ENCODE measurements around the gene RARS1. TPM values are rescaled to one million over a fixed set of nuclear protein-coding genes. Genes with fewer than 3 reads are reported as not detected.

RARS1 gene
- 10 to 100 TPM; 63.2 to 66.2 TPM for total RNA-seq
- 10 to 100 TPM; 42.6 to 44.9 TPM for polyA plus RNA-seq
- long read RNA-seq, donor 1, transcript RARS-201 (15 exons, 2,146 nt): major isoform, 153 of 213 reads
- long read RNA-seq, donor 1, partial matches to known transcripts: 43 of 213 reads
- long read RNA-seq, donor 1, other reads (novel, unspliced or antisense): 13 of 213 reads
- long read RNA-seq, donor 2, transcript RARS-201 (15 exons, 2,146 nt): major isoform, 11 of 21 reads
- long read RNA-seq, donor 2, partial matches to known transcripts: 2 of 21 reads
- long read RNA-seq, donor 2, other reads (novel, unspliced or antisense): 7 of 21 reads

- peak; percentile 100 for ATAC-seq (ENCODE audit: low FRiP score)
- Histone ChIP-seq H3K36me3 (ENCODE audit: control insufficient read depth in 1 of 2, insufficient read depth in 2 of 2, low read length in 1 of 2) (peaks cover 1 to 4% of the 10 kb centered on the region in 2 donors), H3K27me3 (ENCODE audit: control insufficient read depth in 1 of 2, insufficient read depth in 2 of 2, low read length in 1 of 2) (peaks cover 0 to 3% of the 10 kb centered on the region in 2 donors), H3K4me1 (ENCODE audit: control insufficient read depth in 1 of 2, insufficient read depth in 2 of 2, low read length in 2 of 2) (no peaks in the 10 kb centered on the region), H3K4me3 (ENCODE audit: low read length in 2 of 2) (peak within 1 kb of the TSS; percentile 43 to 55), H3K9me3 (ENCODE audit: control insufficient read depth, low read length) (no peaks in the 10 kb centered on the region), H3K27ac (ENCODE audit: low read depth in 1 of 2, low read length in 2 of 2) (peak within 1 kb of the TSS in 1 of 2 donors; percentile 47)
- intact Hi-C loops (cut with DNase I): loop anchor here (5.0 to 10.0 kb wide), 3 partner anchors 88 to 222 kb away; partner anchors contain the start of gene PANK3 (in 2 of the 2)
- DNase-seq: peak; percentile 96 to 98
- 0% methylated on average over 40 of the region's 40 CpGs for WGBS, 2 donors
Observed at GRCh38 chr5:168486136-168486879, at the start of gene RARS1. TSS of gene RARS1 (plus strand) at chr5:168486471. CDS start at chr5:168486499, 28 bp downstream.

GRCh38 chr5:168438349-168438748 is 47.9 kb upstream of the RARS1 start:
- H3K27ac ChIP-seq (ENCODE audit: low read depth in 1 of 2, low read length in 2 of 2): no peak overlapping the region
- WGBS, 2 donors: 66 to 69% methylated on average over 5 of the region's 5 CpGs
- intact Hi-C loops (cut with DNase I): no loop called here
- H3K4me1 ChIP-seq (ENCODE audit: control insufficient read depth in 1 of 2, insufficient read depth in 2 of 2, low read length in 2 of 2): no peaks in the 10 kb centered on the region
- no peaks in the 10 kb centered on the region for H3K9me3 ChIP-seq (ENCODE audit: control insufficient read depth, low read length)
- no peaks in the 10 kb centered on the region for H3K36me3 ChIP-seq (ENCODE audit: control insufficient read depth in 1 of 2, insufficient read depth in 2 of 2, low read length in 1 of 2)
- no peak for DNase-seq
- ATAC-seq (ENCODE audit: low FRiP score): no peak
- H3K4me3 ChIP-seq (ENCODE audit: low read length in 2 of 2): no peak overlapping the region
- no peaks in the 10 kb centered on the region for H3K27me3 ChIP-seq (ENCODE audit: control insufficient read depth in 1 of 2, insufficient read depth in 2 of 2, low read length in 1 of 2)

GRCh38 chr5:168443533-168443932 is 42.7 kb upstream of the RARS1 start:
- no peak for ATAC-seq (ENCODE audit: low FRiP score)
- Histone ChIP-seq H3K36me3 (ENCODE audit: control insufficient read depth in 1 of 2, insufficient read depth in 2 of 2, low read length in 1 of 2) (no peaks in the 10 kb centered on the region), H3K27me3 (ENCODE audit: control insufficient read depth in 1 of 2, insufficient read depth in 2 of 2, low read length in 1 of 2) (no peaks in the 10 kb centered on the region), H3K9me3 (ENCODE audit: control insufficient read depth, low read length) (no peaks in the 10 kb centered on the region), H3K4me1 (ENCODE audit: control insufficient read depth in 1 of 2, insufficient read depth in 2 of 2, low read length in 2 of 2) (no peaks in the 10 kb centered on the region), H3K4me3 (ENCODE audit: low read length in 2 of 2) (no peak overlapping the region), H3K27ac (ENCODE audit: low read depth in 1 of 2, low read length in 2 of 2) (no peak overlapping the region)
- no peak for DNase-seq
- intact Hi-C loops (cut with DNase I): no loop called here

- no peaks in the 10 kb centered on the region for H3K36me3 ChIP-seq (ENCODE audit: control insufficient read depth in 1 of 2, insufficient read depth in 2 of 2, low read length in 1 of 2)
- 91% methylated on average over 4 of the region's 4 CpGs for WGBS, 2 donors
- no peaks in the 10 kb centered on the region for H3K27me3 ChIP-seq (ENCODE audit: control insufficient read depth in 1 of 2, insufficient read depth in 2 of 2, low read length in 1 of 2)
- no peak overlapping the region for H3K4me3 ChIP-seq (ENCODE audit: low read length in 2 of 2)
- no peaks in the 10 kb centered on the region for H3K4me1 ChIP-seq (ENCODE audit: control insufficient read depth in 1 of 2, insufficient read depth in 2 of 2, low read length in 2 of 2)
- no peaks in the 10 kb centered on the region for H3K9me3 ChIP-seq (ENCODE audit: control insufficient read depth, low read length)
- intact Hi-C loops (cut with DNase I): no loop called here
- H3K27ac ChIP-seq (ENCODE audit: low read depth in 1 of 2, low read length in 2 of 2): no peak overlapping the region
- ATAC-seq (ENCODE audit: low FRiP score) (no peak), DNase-seq (no peak)
Observed at GRCh38 chr5:168443950-168444700, 42.1 kb upstream of the RARS1 start.

- H3K9me3 ChIP-seq (ENCODE audit: control insufficient read depth, low read length): no peaks in the 10 kb centered on the region
- intact Hi-C loops (cut with DNase I): no loop called here
- no peak overlapping the region for H3K27ac ChIP-seq (ENCODE audit: low read depth in 1 of 2, low read length in 2 of 2)
- 77 to 79% methylated on average over 10 of the region's 10 CpGs for WGBS, 2 donors
- ATAC-seq (ENCODE audit: low FRiP score): no peak
- DNase-seq: no peak
- H3K36me3 ChIP-seq (ENCODE audit: control insufficient read depth in 1 of 2, insufficient read depth in 2 of 2, low read length in 1 of 2): no peaks in the 10 kb centered on the region
- H3K4me3 ChIP-seq (ENCODE audit: low read length in 2 of 2): no peak overlapping the region
- H3K4me1 ChIP-seq (ENCODE audit: control insufficient read depth in 1 of 2, insufficient read depth in 2 of 2, low read length in 2 of 2): no peaks in the 10 kb centered on the region
- H3K27me3 ChIP-seq (ENCODE audit: control insufficient read depth in 1 of 2, insufficient read depth in 2 of 2, low read length in 1 of 2): no peaks in the 10 kb centered on the region
Observed at GRCh38 chr5:168446983-168447619, 39.2 kb upstream of the RARS1 start.

- Histone ChIP-seq H3K9me3 (ENCODE audit: control insufficient read depth, low read length) (no peaks in the 10 kb centered on the region), H3K36me3 (ENCODE audit: control insufficient read depth in 1 of 2, insufficient read depth in 2 of 2, low read length in 1 of 2) (no peaks in the 10 kb centered on the region), H3K4me3 (ENCODE audit: low read length in 2 of 2) (no peak overlapping the region), H3K27me3 (ENCODE audit: control insufficient read depth in 1 of 2, insufficient read depth in 2 of 2, low read length in 1 of 2) (no peaks in the 10 kb centered on the region), H3K27ac (ENCODE audit: low read depth in 1 of 2, low read length in 2 of 2) (no peak overlapping the region), H3K4me1 (ENCODE audit: control insufficient read depth in 1 of 2, insufficient read depth in 2 of 2, low read length in 2 of 2) (no peaks in the 10 kb centered on the region)
- DNase-seq (no peak), ATAC-seq (ENCODE audit: low FRiP score) (no peak)
- intact Hi-C loops (cut with DNase I): no loop called here
- 53% methylated on average over 4 of the region's 4 CpGs for WGBS, 2 donors
Observed at GRCh38 chr5:168447808-168448207, 38.5 kb upstream of the RARS1 start.

GRCh38 chr5:168449166-168449565 is 37.1 kb upstream of the RARS1 start:
- intact Hi-C loops (cut with DNase I): no loop called here
- Histone ChIP-seq H3K4me1 (ENCODE audit: control insufficient read depth in 1 of 2, insufficient read depth in 2 of 2, low read length in 2 of 2) (no peaks in the 10 kb centered on the region), H3K4me3 (ENCODE audit: low read length in 2 of 2) (no peak overlapping the region), H3K27me3 (ENCODE audit: control insufficient read depth in 1 of 2, insufficient read depth in 2 of 2, low read length in 1 of 2) (no peaks in the 10 kb centered on the region), H3K9me3 (ENCODE audit: control insufficient read depth, low read length) (no peaks in the 10 kb centered on the region), H3K36me3 (ENCODE audit: control insufficient read depth in 1 of 2, insufficient read depth in 2 of 2, low read length in 1 of 2) (no peaks in the 10 kb centered on the region), H3K27ac (ENCODE audit: low read depth in 1 of 2, low read length in 2 of 2) (no peak overlapping the region)
- WGBS, 2 donors: 95 to 99% methylated on average over 2 of the region's 2 CpGs
- DNase-seq (no peak), ATAC-seq (ENCODE audit: low FRiP score) (no peak)

- no peak for DNase-seq
- no peaks in the 10 kb centered on the region for H3K4me1 ChIP-seq (ENCODE audit: control insufficient read depth in 1 of 2, insufficient read depth in 2 of 2, low read length in 2 of 2)
- no peak overlapping the region for H3K4me3 ChIP-seq (ENCODE audit: low read length in 2 of 2)
- WGBS, 2 donors: 89 to 92% methylated on average over 3 of the region's 3 CpGs
- no peaks in the 10 kb centered on the region for H3K9me3 ChIP-seq (ENCODE audit: control insufficient read depth, low read length)
- no peak for ATAC-seq (ENCODE audit: low FRiP score)
- H3K36me3 ChIP-seq (ENCODE audit: control insufficient read depth in 1 of 2, insufficient read depth in 2 of 2, low read length in 1 of 2): no peaks in the 10 kb centered on the region
- H3K27ac ChIP-seq (ENCODE audit: low read depth in 1 of 2, low read length in 2 of 2): no peak overlapping the region
- H3K27me3 ChIP-seq (ENCODE audit: control insufficient read depth in 1 of 2, insufficient read depth in 2 of 2, low read length in 1 of 2): no peaks in the 10 kb centered on the region
- intact Hi-C loops (cut with DNase I): no loop called here
Observed at GRCh38 chr5:168451565-168451964, 34.7 kb upstream of the RARS1 start.

All from aorta (tissue), 5 donors.